Liver (tissue), 9 donors: ENCODE data around the gene BID. TPM values are rescaled to one million over a fixed set of nuclear protein-coding genes. Genes with fewer than 3 reads are reported as not detected.

ENCODE experiments used
- DNase-seq: peaks from one replicate; pipeline ENCODE4 v3.0.0-alpha.2; 2017; ENCODE audit warnings: low spot score
- H3K27ac ChIP-seq, 2 donors: one replicate each; pipeline ENCODE4 v1.7.0; 2013; ENCODE audit warnings: inconsistent platforms in 2 of 2, low read length in 2 of 2, control low read depth in 1 of 2, low read depth in 1 of 2, mild to moderate bottlenecking in 1 of 2
- H3K27me3 ChIP-seq, 4 donors: one replicate each; pipeline versions ENCODE4 v1.6.1 to v1.7.0; 2013; ENCODE audit warnings: low read length in 3 of 4, inconsistent platforms in 1 of 4, mild to moderate bottlenecking in 1 of 4, moderate library complexity in 1 of 4; ENCODE audit not compliant: control insufficient read depth in 4 of 4, insufficient read depth in 4 of 4
- H3K36me3 ChIP-seq, 4 donors: one replicate each; pipeline versions ENCODE4 v1.6.1 to v1.7.0; 2013; ENCODE audit warnings: low read length in 3 of 4, mild to moderate bottlenecking in 3 of 4, low read depth in 1 of 4, moderate library complexity in 1 of 4; ENCODE audit not compliant: control insufficient read depth in 4 of 4, insufficient read depth in 3 of 4
- H3K4me1 ChIP-seq, 4 donors: one replicate each; pipeline versions ENCODE4 v1.6.1 to v1.7.0; 2013; ENCODE audit warnings: low read length in 3 of 4, mild to moderate bottlenecking in 3 of 4, moderate library complexity in 1 of 4; ENCODE audit not compliant: control insufficient read depth in 4 of 4, insufficient read depth in 4 of 4
- H3K4me3 ChIP-seq, 3 donors: one replicate each; pipeline versions ENCODE4 v1.6.1 to v1.7.0; 2013; ENCODE audit warnings: low read length in 3 of 3, control low read depth in 1 of 3, low read depth in 1 of 3, mild to moderate bottlenecking in 1 of 3
- H3K9ac ChIP-seq, 2 donors: one replicate each; pipeline ENCODE4 v1.7.0; 2013; ENCODE audit warnings: low read length in 2 of 2, mild to moderate bottlenecking in 2 of 2, moderate library complexity in 2 of 2, control low read depth in 1 of 2, low read depth in 1 of 2
- H3K9me3 ChIP-seq, 4 donors: one replicate each; pipeline versions ENCODE4 v1.6.1 to v1.7.0; 2013; ENCODE audit warnings: low read length in 3 of 4; ENCODE audit not compliant: control insufficient read depth in 4 of 4
- ATF3 ChIP-seq: IDR thresholded peaks from 2 replicates; pipeline ENCODE4 v1.6.1; 2016; ENCODE audit warnings: antibody characterized with exemption
- CTCF ChIP-seq: fragments of 150-350 bp; IDR thresholded peaks from 2 replicates; pipeline ENCODE4 v1.5.1; 2017; ENCODE audit warnings: improper control_type of control experiment, low read depth, low read length; ENCODE audit not compliant: missing input control
- EGR1 ChIP-seq, 2 donors: IDR thresholded peaks; 2 replicates each; pipeline ENCODE4 v1.6.1; 2016 to 2018; ENCODE audit warnings: antibody characterized with exemption in 2 of 2, low read depth in 2 of 2
- FOXA2 ChIP-seq: IDR thresholded peaks from 2 replicates; pipeline ENCODE4 v1.6.1; 2016; ENCODE audit warnings: antibody characterized with exemption
- GABPA ChIP-seq, 2 donors: IDR thresholded peaks in 1 of 2; conservative IDR thresholded peaks in 1 of 2; 2 replicates each; pipeline ENCODE4 v1.6.1; 2016; ENCODE audit warnings: antibody characterized with exemption in 2 of 2, mild to moderate bottlenecking in 1 of 2, moderate library complexity in 1 of 2
- HNF4A ChIP-seq, 2 donors: conservative IDR thresholded peaks; 2 replicates each; pipeline ENCODE4 v1.6.1; 2016; ENCODE audit warnings: antibody characterized with exemption in 2 of 2, mild to moderate bottlenecking in 2 of 2
- HNF4G ChIP-seq: IDR thresholded peaks from 2 replicates; pipeline ENCODE4 v1.6.1; 2016; ENCODE audit warnings: antibody characterized with exemption
- JUND ChIP-seq, 2 donors: IDR thresholded peaks; 2 replicates each; pipeline ENCODE4 v1.6.1; 2016; ENCODE audit warnings: antibody characterized with exemption in 2 of 2
- NR2F2 ChIP-seq: IDR thresholded peaks from 2 replicates; pipeline ENCODE4 v1.6.1; 2016; ENCODE audit warnings: antibody characterized with exemption
- RAD21 ChIP-seq, 2 donors: IDR thresholded peaks; 2 replicates each; pipeline ENCODE4 v1.6.1; 2016; ENCODE audit warnings: antibody characterized with exemption in 2 of 2, mild to moderate bottlenecking in 2 of 2
- SP1 ChIP-seq: IDR thresholded peaks from 2 replicates; pipeline ENCODE4 v1.6.1; 2018; ENCODE audit warnings: antibody characterized with exemption, mild to moderate bottlenecking
- TAF1 ChIP-seq: conservative IDR thresholded peaks from 2 replicates; pipeline ENCODE4 v1.6.1; 2016; ENCODE audit warnings: antibody characterized with exemption, mild to moderate bottlenecking
- ZBTB33 ChIP-seq: IDR thresholded peaks from 2 replicates; pipeline ENCODE4 v1.6.1; 2016; ENCODE audit warnings: antibody characterized with exemption
- WGBS: extraction: QIAGEN DNeasy Blood & Tissue Kit; methylation state at CpG from one replicate; pipeline ENCODE4 v1.1.7; 2013; 5-methylcytosine and 5-hydroxymethylcytosine counted together
- polyA plus RNA-seq, 2 donors: library from polyadenylated mRNA; stranded (reverse) in 1 of 2; unstranded in 1 of 2; fragments of 200-250 nt in 1 of 2; fragments of >200 nt in 1 of 2; fragmentation: Nextera tagmentation in 1 of 2; extraction: Ambion mirVana in 1 of 2; gene quantifications; one replicate each; pipeline versions ENCODE4 v1.2.1 to v1.2.3, GENCODE V29; 2013 to 2015
- total RNA-seq, 2 donors: library from RNA; depleted of rRNA; stranded (reverse); fragments of >200 nt; gene quantifications; one replicate each; pipeline ENCODE4 v1.2.3, GENCODE V29; 2014
- donor health status: healthy.
- donor health status: healthy.
- donor health status: healthy.
- donor health status: healthy.
- donor health status: healthy.

Gene BID
- total and polyA plus RNA-seq, 4 donors: 28.7 to 66.9 (median 52.6) TPM

GRCh38 chr22:17705546-17705945, 68.7 kb downstream of the BID start:
- Histone ChIP-seq H3K9me3 (no peaks in the 10 kb centered on the region), H3K27me3 (no peaks in the 10 kb centered on the region), H3K36me3 (peaks cover 2 to 8% (median 4%) of the 10 kb centered on the region in 4 donors), H3K4me1 (peaks cover 2 to 18% (median 5%) of the 10 kb centered on the region in 4 donors), H3K4me3 (no peak overlapping the region), H3K9ac (no peak overlapping the region), H3K27ac (no peak overlapping the region)
- no peak for TF ChIP-seq SP1
- no peak for TF ChIP-seq GABPA (IDR thresholded peaks at IDR 0.05 in 1 of 2, conservative IDR thresholded peaks at IDR 0.05 in 1 of 2)
- no peak for TF ChIP-seq HNF4A (conservative IDR thresholded peaks at IDR 0.05)
- no peak for TF ChIP-seq HNF4G
- no peak for TF ChIP-seq ZBTB33
- no peak for DNase-seq
- WGBS: 99% methylated on average over 7 of the region's 7 CpGs

GRCh38 chr22:17703811-17704210, 70.5 kb downstream of the BID start:
- Histone ChIP-seq H3K27ac (no peak overlapping the region), H3K4me1 (peaks cover 2 to 18% (median 5%) of the 10 kb centered on the region in 4 donors), H3K27me3 (no peaks in the 10 kb centered on the region), H3K9ac (no peak overlapping the region), H3K36me3 (peaks cover 2 to 8% (median 4%) of the 10 kb centered on the region in 4 donors), H3K4me3 (no peak overlapping the region), H3K9me3 (no peaks in the 10 kb centered on the region)
- DNase-seq: no peak
- WGBS: 100% methylated on average over 2 of the region's 2 CpGs
- TF ChIP-seq NR2F2 (no peak), EGR1 (IDR thresholded peaks at IDR 0.05; ENCODE audit: low read depth in 2 of 2) (no peak), ZBTB33 (no peak), JUND (IDR thresholded peaks at IDR 0.05) (no peak), FOXA2 (no peak), RAD21 (IDR thresholded peaks at IDR 0.05) (no peak), ATF3 (no peak), HNF4A (conservative IDR thresholded peaks at IDR 0.05) (no peak), HNF4G (no peak), CTCF (no peak)

GRCh38 chr22:17700778-17701177, 73.5 kb downstream of the BID start:
- H3K36me3 ChIP-seq: peaks cover 2 to 6% (median 4%) of the 10 kb centered on the region in 4 donors
- no peaks in the 10 kb centered on the region for H3K4me1 ChIP-seq
- no peak overlapping the region for H3K9ac ChIP-seq
- H3K27me3 ChIP-seq: no peaks in the 10 kb centered on the region
- H3K9me3 ChIP-seq: no peaks in the 10 kb centered on the region
- DNase-seq: no peak
- no peak overlapping the region for H3K27ac ChIP-seq
- no peak overlapping the region for H3K4me3 ChIP-seq
- WGBS: 48% methylated on average over 3 of the region's 3 CpGs
- TF ChIP-seq CTCF (no peak), ZBTB33 (no peak), SP1 (no peak), HNF4A (conservative IDR thresholded peaks at IDR 0.05) (no peak), FOXA2 (no peak), EGR1 (IDR thresholded peaks at IDR 0.05; ENCODE audit: low read depth in 2 of 2) (no peak), JUND (IDR thresholded peaks at IDR 0.05) (no peak), TAF1 (no peak), NR2F2 (no peak), HNF4G (no peak), ATF3 (no peak)
